Measurements from ENCODE around the gene GAS6.

- TF ChIP-seq EZH2phosphoT487 (IDR thresholded peaks at IDR 0.05; ENCODE audit: low read length) = no peak
- TF ChIP-seq CTCF (IDR thresholded peaks at IDR 0.05; ENCODE audit: low read length) = no peak
- TF ChIP-seq EZH2 (optimal IDR thresholded peaks at IDR 0.05; ENCODE audit: low read depth, low read length) = no peak
Observed at GRCh38 chr13:113901231-113901630, 37.4 kb upstream of the GAS6 start.
